CD4-positive, alpha-beta memory T cell (primary cell): Measurements from ENCODE around the gene MPZ. TPM values are rescaled to one million over a fixed set of nuclear protein-coding genes. Genes with fewer than 3 reads are reported as not detected.
A peak's percentile ranks its signal among the peaks of the same experiment; 100 is the strongest.

Experiments
- CTCF ChIA-PET: fragments of 350-600 bp; sonication (Branson Sonifier 250); formaldehyde crosslinking; loops from one replicate; lab custom pipeline; 2021; ENCODE audit warnings: inconsistent platforms; ENCODE audit not compliant: partially characterized antibody; lab: Charles Lee
- POLR2A ChIA-PET: fragments of 350-600 bp; sonication (Branson Sonifier 250); formaldehyde crosslinking; loops from one replicate; lab custom pipeline; 2021; ENCODE audit not compliant: partially characterized antibody; lab: Charles Lee
- DNase-seq, 5 donors: peaks; one replicate each; pipeline versions ENCODE4 v3.0.0 to v3.0.0-alpha.2; 2020 to 2022; ENCODE audit warnings: mixed read lengths in 1 of 5
- H3K27ac ChIP-seq: one replicate; pipeline ENCODE4 v1.7.0; 2013; ENCODE audit warnings: low read depth, low read length
- H3K27me3 ChIP-seq: 2 replicates; pipeline ENCODE4 v1.7.0; 2013; ENCODE audit warnings: mild to moderate bottlenecking, low read length, moderate library complexity; ENCODE audit not compliant: insufficient read depth
- H3K36me3 ChIP-seq: 2 replicates; pipeline ENCODE4 v1.7.0; 2013; ENCODE audit warnings: mild to moderate bottlenecking, low read length, moderate library complexity; ENCODE audit not compliant: insufficient read depth
- H3K4me1 ChIP-seq: 2 replicates; pipeline ENCODE4 v1.7.0; 2013; ENCODE audit warnings: mild to moderate bottlenecking, low read length, moderate library complexity; ENCODE audit not compliant: insufficient read depth
- H3K4me3 ChIP-seq, 2 donors: one replicate each; pipeline ENCODE4 v1.7.0; 2013; ENCODE audit warnings: low read length in 2 of 2, mild to moderate bottlenecking in 1 of 2
- H3K9me3 ChIP-seq, 2 donors: one replicate each; pipeline ENCODE4 v1.7.0; 2013; ENCODE audit warnings: low read length in 2 of 2, control low read depth in 1 of 2; ENCODE audit not compliant: control insufficient read depth in 1 of 2
- H3K27ac Mint-ChIP-seq, 7 donors: one replicate each; pipeline ENCODE4 v1.8.0; 2020 to 2021; ENCODE audit warnings: mixed read lengths in 7 of 7, mild to moderate bottlenecking in 6 of 7, inconsistent platforms in 3 of 7, moderate library complexity in 3 of 7
- H3K27me3 Mint-ChIP-seq, 2 donors: one replicate each; pipeline ENCODE4 v1.8.0; 2020 to 2021; ENCODE audit warnings: mixed read lengths in 2 of 2
- H3K36me3 Mint-ChIP-seq, 2 donors: one replicate each; pipeline ENCODE4 v1.8.0; 2020 to 2021; ENCODE audit warnings: mixed read lengths in 2 of 2, inconsistent platforms in 1 of 2, mild to moderate bottlenecking in 1 of 2
- H3K4me1 Mint-ChIP-seq, 4 donors: one replicate each; pipeline ENCODE4 v1.8.0; 2020 to 2021; ENCODE audit warnings: mixed read lengths in 4 of 4, mild to moderate bottlenecking in 1 of 4
- H3K4me3 Mint-ChIP-seq, 8 donors: one replicate each; pipeline ENCODE4 v1.8.0; 2020 to 2021; ENCODE audit warnings: mixed read lengths in 8 of 8, mild to moderate bottlenecking in 7 of 8, moderate library complexity in 6 of 8, inconsistent platforms in 3 of 8
- H3K9me3 Mint-ChIP-seq, 8 donors: one replicate each; pipeline ENCODE4 v1.8.0; 2020 to 2021; ENCODE audit warnings: mixed read lengths in 8 of 8, mild to moderate bottlenecking in 5 of 8, inconsistent platforms in 3 of 8, moderate library complexity in 1 of 8
- intact Hi-C: fragments of 100-400 bp; cut with micrococcal nuclease; formaldehyde crosslinking; loops from one replicate; pipeline ENCODE4 v1.15.1; 2023
- polyA plus RNA-seq, 2 donors: library from polyadenylated mRNA; unstranded; fragments of 300-500 nt; fragmentation: Illumina TruSeq; gene quantifications; one replicate each; pipeline ENCODE4 v1.2.3, GENCODE V29; 2021
- total RNA-seq, 2 experiments: library from RNA; stranded (reverse); gene quantifications; one replicate each; pipeline ENCODE4 v1.2.3, GENCODE V29; 2021

MPZ gene
- total and polyA plus RNA-seq, 4 experiments from 2014 or later = 0.14 to 11.9 (median 11.1) TPM; not detected in 1

DNA sequence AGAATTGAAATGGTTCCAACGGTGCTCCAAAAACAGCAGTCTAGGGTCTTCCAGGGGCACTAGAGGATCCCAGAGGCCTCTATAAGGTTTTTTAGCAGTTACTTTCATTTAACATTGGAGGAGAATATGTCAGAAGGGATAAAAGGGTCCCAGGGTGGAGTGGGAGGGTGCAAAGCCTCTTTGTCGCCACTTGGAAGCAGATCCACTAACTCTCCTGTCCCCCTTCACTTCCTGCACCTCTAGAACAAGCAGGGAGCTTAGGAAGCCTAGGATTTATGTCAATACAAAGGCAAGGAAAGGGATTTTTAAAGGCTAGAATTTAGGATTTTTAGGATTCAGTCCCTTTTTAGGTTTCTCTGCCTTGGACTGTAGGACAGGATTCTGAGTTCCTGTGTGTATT lies 42.9 kb downstream of the MPZ start:
- Mint-ChIP-seq H3K4me1 (no peaks in the 10 kb centered on the region), H3K27me3 (peaks cover 12 to 15% of the 10 kb centered on the region in 2 donors), H3K9me3 (no peaks in the 10 kb centered on the region), H3K27ac (no peak overlapping the region), H3K4me3 (no peak overlapping the region), H3K36me3 (no peaks in the 10 kb centered on the region)
- no peak overlapping the region for H3K27ac ChIP-seq
- no peaks in the 10 kb centered on the region for H3K9me3 ChIP-seq
- no peaks in the 10 kb centered on the region for H3K4me1 ChIP-seq
- no peak for DNase-seq
- peaks cover under 1% of the 10 kb centered on the region for H3K27me3 ChIP-seq
- ChIA-PET POLR2A (no interaction called here), CTCF (no interaction called here)
- intact Hi-C loops = no loop called here
- no peaks in the 10 kb centered on the region for H3K36me3 ChIP-seq
- no peak overlapping the region for H3K4me3 ChIP-seq

DNA sequence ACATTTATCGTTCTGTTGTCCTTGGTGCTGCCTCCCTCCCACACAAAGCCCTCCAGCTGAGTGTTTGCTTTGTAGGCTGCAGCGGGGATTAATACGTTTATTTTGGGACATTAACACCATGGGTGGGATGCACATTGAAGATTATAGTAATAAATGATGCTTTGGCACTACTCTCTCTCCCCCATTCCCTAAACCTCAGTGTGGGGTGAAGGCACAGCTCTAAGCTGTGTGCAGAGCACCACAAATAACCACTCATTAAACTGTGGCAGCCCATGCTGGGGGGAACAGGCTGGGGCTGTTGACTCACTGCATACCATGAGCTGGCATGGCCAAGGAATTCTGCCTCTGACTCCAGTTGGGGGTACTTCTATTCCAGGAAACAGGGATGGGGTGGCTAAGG lies 43.6 kb downstream of the MPZ start:
- Mint-ChIP-seq H3K27ac (no peak overlapping the region), H3K27me3 (peaks cover 18 to 21% of the 10 kb centered on the region in 2 donors), H3K4me1 (peaks cover 0 to 1% (median 0%) of the 10 kb centered on the region in 4 donors), H3K4me3 (no peak overlapping the region), H3K9me3 (no peaks in the 10 kb centered on the region), H3K36me3 (no peaks in the 10 kb centered on the region)
- Histone ChIP-seq H3K27ac (no peak overlapping the region), H3K9me3 (no peaks in the 10 kb centered on the region), H3K4me3 (no peak overlapping the region), H3K27me3 (peaks cover 6% of the 10 kb centered on the region), H3K36me3 (no peaks in the 10 kb centered on the region), H3K4me1 (no peaks in the 10 kb centered on the region)
- intact Hi-C loops = no loop called here
- ChIA-PET POLR2A (no interaction called here), CTCF (no interaction called here)
- DNase-seq = no peak

- CTCF ChIA-PET = no interaction called here
- DNase-seq = no peak
- Mint-ChIP-seq H3K27me3 (peaks cover 26% of the 10 kb centered on the region in 2 donors), H3K27ac (no peak overlapping the region), H3K4me1 (peaks cover 0 to 1% (median 0%) of the 10 kb centered on the region in 4 donors), H3K9me3 (no peaks in the 10 kb centered on the region), H3K4me3 (no peak overlapping the region), H3K36me3 (no peaks in the 10 kb centered on the region)
- Histone ChIP-seq H3K36me3 (no peaks in the 10 kb centered on the region), H3K27ac (no peak overlapping the region), H3K4me3 (no peak overlapping the region), H3K4me1 (no peaks in the 10 kb centered on the region), H3K27me3 (peaks cover 15% of the 10 kb centered on the region), H3K9me3 (no peaks in the 10 kb centered on the region)
- intact Hi-C loops = no loop called here
- POLR2A ChIA-PET = no interaction called here
Measured at GRCh38 chr1:161265305-161265704, 44.5 kb downstream of the MPZ start.

DNA sequence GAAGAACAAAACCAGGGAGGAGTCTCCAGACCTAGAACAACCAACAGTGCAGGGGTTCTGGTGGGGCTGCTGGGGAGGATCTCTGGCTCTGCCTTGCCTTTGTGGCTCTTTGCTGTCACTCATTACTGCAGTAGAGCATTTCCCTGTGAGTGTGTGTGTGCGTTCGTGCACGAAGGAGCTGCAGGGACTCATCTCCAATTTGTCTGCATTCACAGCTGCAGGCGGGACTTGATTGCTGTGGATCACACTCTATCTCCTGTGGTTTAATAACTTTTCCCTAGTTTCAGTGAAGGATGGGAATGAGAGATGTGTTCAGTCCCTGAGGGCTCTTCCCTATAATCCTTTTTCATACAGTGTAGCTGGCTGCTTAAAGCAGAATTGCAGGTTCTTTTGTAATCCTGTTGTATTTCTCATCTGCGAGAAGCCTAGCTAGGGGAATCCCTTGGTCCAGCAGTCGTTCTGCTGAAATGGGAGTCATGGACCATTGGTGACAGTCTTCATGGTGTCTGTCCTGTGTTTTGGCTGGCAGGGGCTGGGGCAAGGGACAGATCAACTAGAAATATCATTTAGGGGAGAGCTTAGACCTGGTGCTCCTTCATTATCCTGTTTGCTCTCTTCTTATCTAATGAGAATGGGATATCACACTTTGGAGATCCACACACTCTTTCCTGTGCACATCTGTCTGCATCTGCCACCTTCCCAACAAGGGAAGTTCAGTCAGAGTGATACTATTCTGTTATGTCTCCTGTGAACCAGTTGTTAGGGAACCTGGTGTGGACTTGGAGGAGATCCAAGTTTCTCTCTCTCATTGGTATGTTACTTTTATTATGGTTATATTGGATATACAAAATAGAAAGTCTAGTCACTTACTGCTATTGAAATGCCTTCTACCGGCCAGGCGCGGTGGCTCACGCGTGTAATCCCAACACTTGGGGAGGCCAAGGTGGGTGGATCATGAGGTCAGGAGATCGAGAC lies 48.2 kb downstream of the MPZ start:
- Histone ChIP-seq H3K36me3 (no peaks in the 10 kb centered on the region), H3K9me3 (no peaks in the 10 kb centered on the region), H3K4me3 (no peak overlapping the region), H3K4me1 (peaks cover 5% of the 10 kb centered on the region), H3K27ac (no peak overlapping the region), H3K27me3 (peaks cover 31% of the 10 kb centered on the region)
- H3K9me3 Mint-ChIP-seq = peaks cover 3 to 22% (median 19%) of the 10 kb centered on the region in 8 donors
- intact Hi-C loops = no loop called here
- peaks cover 7 to 9% of the 10 kb centered on the region in 2 donors for H3K36me3 Mint-ChIP-seq
- POLR2A ChIA-PET = interaction anchor here (0.6 kb wide), 1 partner anchor 164 kb away, joined by 3 read pairs; no protein-coding TSS in a partner anchor
- H3K27ac Mint-ChIP-seq = no peak overlapping the region
- DNase-seq = no peak
- peaks cover 44 to 53% of the 10 kb centered on the region in 2 donors for H3K27me3 Mint-ChIP-seq
- H3K4me1 Mint-ChIP-seq = peaks cover 7 to 17% (median 13%) of the 10 kb centered on the region in 4 donors
- CTCF ChIA-PET = interaction anchor here (1.1 kb wide), 1 partner anchor 120 kb away, joined by 3 read pairs; no protein-coding TSS in a partner anchor
- no peak overlapping the region for H3K4me3 Mint-ChIP-seq

GRCh38 chr1:161260376-161261260 lies 49.1 kb downstream of the MPZ start:
- DNase-seq = no peak
- H3K4me3 Mint-ChIP-seq = peak overlapping the region in 1 of 8 donors; percentile 50
- H3K27me3 ChIP-seq = peaks cover 31% of the 10 kb centered on the region
- H3K36me3 ChIP-seq = no peaks in the 10 kb centered on the region
- H3K27me3 Mint-ChIP-seq = peaks cover 46 to 53% of the 10 kb centered on the region in 2 donors
- ChIA-PET POLR2A (interaction anchor here (0.6 kb wide), 1 partner anchor 163 kb away, joined by 3 read pairs; no protein-coding TSS in a partner anchor), CTCF (no interaction called here)
- no peak overlapping the region for H3K27ac Mint-ChIP-seq
- no peak overlapping the region for H3K4me3 ChIP-seq
- H3K4me1 ChIP-seq = peaks cover 5% of the 10 kb centered on the region
- H3K9me3 Mint-ChIP-seq = peaks cover 3 to 30% (median 24%) of the 10 kb centered on the region in 8 donors
- peaks cover 7 to 17% (median 13%) of the 10 kb centered on the region in 4 donors for H3K4me1 Mint-ChIP-seq
- no peak overlapping the region for H3K27ac ChIP-seq
- intact Hi-C loops = no loop called here
- no peaks in the 10 kb centered on the region for H3K9me3 ChIP-seq
- peaks cover 7 to 9% of the 10 kb centered on the region in 2 donors for H3K36me3 Mint-ChIP-seq

DNA sequence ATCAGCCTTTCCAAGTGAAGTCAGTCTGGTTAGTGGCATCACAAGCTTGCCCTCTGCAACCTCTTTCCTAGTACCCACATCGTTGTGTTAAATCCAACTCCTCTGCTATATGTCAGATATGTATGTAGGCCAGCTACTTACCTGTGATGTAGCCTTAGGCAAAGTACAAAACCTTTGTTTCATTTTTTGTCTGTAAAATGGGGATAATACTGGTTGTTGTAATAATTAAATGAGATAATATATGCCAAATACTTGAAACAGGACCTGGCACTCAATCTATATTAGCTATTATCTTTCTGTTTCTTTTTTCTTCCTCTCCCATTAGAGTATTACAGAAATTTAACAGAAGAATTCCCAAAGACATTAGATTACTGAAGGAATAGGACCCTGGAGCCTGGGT lies 50.0 kb downstream of the MPZ start:
- Histone ChIP-seq H3K4me3 (no peak overlapping the region), H3K27me3 (peaks cover 31% of the 10 kb centered on the region), H3K27ac (no peak overlapping the region), H3K4me1 (peaks cover 5% of the 10 kb centered on the region), H3K9me3 (no peaks in the 10 kb centered on the region), H3K36me3 (no peaks in the 10 kb centered on the region)
- H3K27me3 Mint-ChIP-seq = peaks cover 43 to 51% of the 10 kb centered on the region in 2 donors
- POLR2A ChIA-PET = interaction anchor here (1.6 kb wide), 1 partner anchor 57 kb away, joined by 3 read pairs; the partner anchor contains the start of gene NDUFS2
- peak overlapping the region in 7 of 8 donors; percentile 32 to 79 (median 59) for H3K4me3 Mint-ChIP-seq
- H3K27ac Mint-ChIP-seq = no peak overlapping the region
- DNase-seq = no peak
- H3K9me3 Mint-ChIP-seq = peaks cover 3 to 30% (median 24%) of the 10 kb centered on the region in 8 donors
- intact Hi-C loops = no loop called here
- CTCF ChIA-PET = interaction anchor here (1.0 kb wide), 1 partner anchor 34 kb away, joined by 3 read pairs; the partner anchor contains the start of gene TOMM40L
- peaks cover 7 to 9% of the 10 kb centered on the region in 2 donors for H3K36me3 Mint-ChIP-seq
- peaks cover 7 to 17% (median 13%) of the 10 kb centered on the region in 4 donors for H3K4me1 Mint-ChIP-seq
